OCI-LY1 (cell line): ENCODE results near the gene SELE.

Experiments used
- CTCF ChIP-seq: fragments of 200-600 bp; sonication (generic), shearing (Covaris generic); IDR thresholded peaks from 2 replicates; pipeline ENCODE4 v1.5.1; 2017; ENCODE audit warnings: mild to moderate bottlenecking, antibody characterized with exemption, low read length, moderate library complexity, mixed read lengths
- EZH2 ChIP-seq: fragments of 200-600 bp; sonication (generic), shearing (Covaris generic); IDR thresholded peaks from 2 replicates; pipeline ENCODE4 v1.8.0; 2017; ENCODE audit warnings: borderline replicate concordance, mixed run types, mild to moderate bottlenecking, antibody characterized with exemption, low read length, moderate library complexity, mixed read lengths

GRCh38 chr1:169733924-169734323, at the start of gene SELE:
- TF ChIP-seq CTCF (no peak), EZH2 (no peak)
